K562 (cell line): ENCODE results near the gene GPR25. TPM values are rescaled to one million over a fixed set of nuclear protein-coding genes. Genes with fewer than 3 reads are reported as not detected.

Source experiments
- ARNT ChIP-seq, 2 experiments: fragments of 450-650 bp; IDR thresholded peaks; 2 replicates each; pipeline ENCODE4 v1.6.1; 2016; ENCODE audit warnings: mild to moderate bottlenecking in 1 of 2
- BRF1 ChIP-seq: IDR thresholded peaks from 3 replicates; pipeline ENCODE4 v1.6.1; 2011; ENCODE audit warnings: borderline replicate concordance, mild to moderate bottlenecking; ENCODE audit not compliant: insufficient read length; ENCODE audit errors: extremely low read depth
- CHCHD3 ChIP-seq: fragments of 250-450 bp; sonication (Bioruptor Pico); IDR thresholded peaks from 2 replicates; pipeline ENCODE4 v2.1.2; 2022; ENCODE audit warnings: mild to moderate bottlenecking
- EWSR1 ChIP-seq: fragments of 450-650 bp; IDR thresholded peaks from 2 replicates; pipeline ENCODE4 v1.6.1; 2018; ENCODE audit warnings: borderline replicate concordance, mild to moderate bottlenecking, low read depth, moderate library complexity; ENCODE audit not compliant: partially characterized antibody
- NFRKB ChIP-seq: fragments of 450-650 bp; IDR thresholded peaks from 2 replicates; pipeline ENCODE4 v1.6.1; 2016; ENCODE audit warnings: low read depth
- NFYB ChIP-seq: IDR thresholded peaks from 2 replicates; pipeline ENCODE4 v1.6.1; 2011; ENCODE audit warnings: mild to moderate bottlenecking, moderate library complexity; ENCODE audit not compliant: insufficient read length; ENCODE audit errors: extremely low read depth
- PRPF4 ChIP-seq: fragments of 200-400 bp; formaldehyde crosslinking; IDR thresholded peaks from one replicate; pipeline ENCODE4 v1.6.1; 2017; ENCODE audit warnings: low read length, low read depth, mild to moderate bottlenecking; ENCODE audit not compliant: insufficient read depth, poor library complexity, severe bottlenecking
- PTRF ChIP-seq: fragments of 450-650 bp; IDR thresholded peaks from 2 replicates; pipeline ENCODE4 v1.6.1; 2016; ENCODE audit warnings: mild to moderate bottlenecking, missing genetic modification characterization, missing compliant biosample characterization
- RFX7 ChIP-seq: fragments of 250-450 bp; sonication (Bioruptor Pico); IDR thresholded peaks from 2 replicates; pipeline ENCODE4 v1.5.1; 2021; ENCODE audit warnings: mild to moderate bottlenecking
- ZFP1 ChIP-seq: fragments of 450-650 bp; formaldehyde crosslinking; IDR thresholded peaks from 2 replicates; pipeline ENCODE4 v1.4.0; 2020; ENCODE audit warnings: mild to moderate bottlenecking, mixed read lengths
- ZNF277 ChIP-seq: fragments of 250-450 bp; sonication (Bioruptor Pico); IDR thresholded peaks from 2 replicates; pipeline ENCODE4 v1.8.0; 2022; ENCODE audit warnings: inconsistent platforms, mild to moderate bottlenecking, moderate library complexity, borderline replicate concordance
- ZNF398 ChIP-seq: fragments of 250-450 bp; sonication (Bioruptor Pico); IDR thresholded peaks from 2 replicates; pipeline ENCODE4 v1.8.0; 2021; ENCODE audit warnings: moderate library complexity, mild to moderate bottlenecking, inconsistent platforms
- polyA plus RNA-seq, 8 experiments: library from polyadenylated mRNA; depleted of rRNA in 4 of 8; stranded (reverse) in 5 of 8; unstranded in 3 of 8; fragments of >200 nt; fragmentation: Nextera tagmentation in 2 of 8; fragmentation: Illumina TruSeq in 1 of 8; extraction: Ambion mirVana in 2 of 8; extraction: Trizol in 1 of 8; gene quantifications; 2 replicates each; pipeline versions ENCODE4 v1.2.1 to v1.2.3, GENCODE V29; 2011 to 2014; ENCODE audit warnings: inconsistent platforms in 1 of 8, missing spikeins in 1 of 8
- total RNA-seq, 7 experiments: library from RNA; depleted of rRNA in 6 of 7; stranded (reverse); fragments of >200 nt in 6 of 7; fragmentation: Illumina TruSeq in 2 of 7; extraction: Trizol in 2 of 7; gene quantifications; 2 replicates each; pipeline versions ENCODE4 v1.2.1 to v1.2.3, GENCODE V29; 2011 to 2021; ENCODE audit warnings: low replicate concordance in 1 of 7

GPR25 gene
- total and polyA plus RNA-seq, 9 of the 15 experiments (the other 6 are each of a cell fraction or from before 2014, with no cell fraction given), result not detected

GRCh38 chr1:200877010-200877409 is 4.2 kb downstream of the GPR25 start (continued):
- no peak for TF ChIP-seq ZNF277 (CRISPR knock-in tag)
- TF ChIP-seq EWSR1, result no peak
- no peak for TF ChIP-seq ARNT (IDR thresholded peaks at IDR 0.05)
- TF ChIP-seq BRF1, result no peak
- no peak for TF ChIP-seq ZFP1 (CRISPR knock-in tag)
- TF ChIP-seq CHCHD3, result no peak
- TF ChIP-seq NFYB, result no peak
- no peak for TF ChIP-seq PRPF4
- no peak for TF ChIP-seq PTRF (tag)
- TF ChIP-seq RFX7 (CRISPR knock-in tag), result no peak
- no peak for TF ChIP-seq NFRKB
- no peak for TF ChIP-seq ZNF398 (CRISPR knock-in tag)
